Measurements from ENCODE around the gene MYL2. TPM values are rescaled to one million over a fixed set of nuclear protein-coding genes. Genes with fewer than 3 reads are reported as not detected.

MYL2 gene
- total RNA-seq, 1 experiment from 2014 or later, result 0.39 TPM

DNA sequence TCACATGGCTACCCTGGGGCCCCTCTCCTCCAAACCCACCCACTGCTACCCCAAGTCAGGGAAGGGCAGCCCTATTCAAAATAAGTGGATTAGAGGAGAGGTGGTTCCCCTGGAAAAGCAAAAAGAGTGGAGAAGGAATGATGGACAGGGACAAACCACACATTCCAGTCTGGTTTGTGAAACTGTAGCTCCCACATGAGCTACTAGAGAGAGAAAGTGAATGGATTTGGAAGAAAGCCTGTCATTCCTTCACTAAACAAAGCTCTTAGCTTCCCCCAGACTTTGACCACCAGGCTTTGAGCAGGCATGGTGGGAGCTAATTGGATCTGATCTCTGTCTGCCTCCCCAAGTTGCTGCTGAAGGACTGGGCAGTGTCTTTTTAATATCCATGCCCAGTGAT lies 45.6 kb downstream of the MYL2 start:
- H4K20me1 ChIP-seq (ENCODE audit: insufficient read depth), result no peaks in the 10 kb centered on the region
- H3K9ac ChIP-seq (ENCODE audit: low read length), result no peak overlapping the region
- BruUV-seq (replicated peaks), result no TSS peak
- intact Hi-C loops (cut with micrococcal nuclease), result no loop called here
- H3K27ac ChIP-seq (ENCODE audit: low read depth, low read length), result no peak overlapping the region
- H3K36me3 ChIP-seq (ENCODE audit: control insufficient read depth in 1 of 2, insufficient read depth in 2 of 2, low read length in 2 of 2), result no peaks in the 10 kb centered on the region
- no peaks in the 10 kb centered on the region for H3K79me2 ChIP-seq (ENCODE audit: insufficient read depth, low read length)
- DNase-seq (ENCODE audit: low read depth, low spot score) (no peak), ATAC-seq (no peak)
- TF ChIP-seq ZNF274 (IDR thresholded peaks at IDR 0.05; ENCODE audit: low read depth, low read length) (no peak), POLR2AphosphoS5 (IDR thresholded peaks at IDR 0.05; ENCODE audit: low read depth, low read length) (no peak), CBX3 (IDR thresholded peaks at IDR 0.05; ENCODE audit: low read depth) (no peak), SP1 (IDR thresholded peaks at IDR 0.05; ENCODE audit: low read depth) (no peak), SRF (IDR thresholded peaks at IDR 0.05; ENCODE audit: low read depth) (no peak), TCF7L2 (IDR thresholded peaks at IDR 0.05; ENCODE audit: borderline replicate concordance, extremely low read depth, insufficient read depth, insufficient read length) (no peak), CEBPB (IDR thresholded peaks at IDR 0.05; ENCODE audit: low read depth) (no peak)
- TF ChIP-seq, protein P1, sequence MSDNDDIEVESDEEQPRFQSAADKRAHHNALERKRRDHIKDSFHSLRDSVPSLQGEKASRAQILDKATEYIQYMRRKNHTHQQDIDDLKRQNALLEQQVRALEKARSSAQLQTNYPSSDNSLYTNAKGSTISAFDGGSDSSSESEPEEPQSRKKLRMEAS (IDR thresholded peaks at IDR 0.05), result no peak
- TF ChIP-seq, protein P2, sequence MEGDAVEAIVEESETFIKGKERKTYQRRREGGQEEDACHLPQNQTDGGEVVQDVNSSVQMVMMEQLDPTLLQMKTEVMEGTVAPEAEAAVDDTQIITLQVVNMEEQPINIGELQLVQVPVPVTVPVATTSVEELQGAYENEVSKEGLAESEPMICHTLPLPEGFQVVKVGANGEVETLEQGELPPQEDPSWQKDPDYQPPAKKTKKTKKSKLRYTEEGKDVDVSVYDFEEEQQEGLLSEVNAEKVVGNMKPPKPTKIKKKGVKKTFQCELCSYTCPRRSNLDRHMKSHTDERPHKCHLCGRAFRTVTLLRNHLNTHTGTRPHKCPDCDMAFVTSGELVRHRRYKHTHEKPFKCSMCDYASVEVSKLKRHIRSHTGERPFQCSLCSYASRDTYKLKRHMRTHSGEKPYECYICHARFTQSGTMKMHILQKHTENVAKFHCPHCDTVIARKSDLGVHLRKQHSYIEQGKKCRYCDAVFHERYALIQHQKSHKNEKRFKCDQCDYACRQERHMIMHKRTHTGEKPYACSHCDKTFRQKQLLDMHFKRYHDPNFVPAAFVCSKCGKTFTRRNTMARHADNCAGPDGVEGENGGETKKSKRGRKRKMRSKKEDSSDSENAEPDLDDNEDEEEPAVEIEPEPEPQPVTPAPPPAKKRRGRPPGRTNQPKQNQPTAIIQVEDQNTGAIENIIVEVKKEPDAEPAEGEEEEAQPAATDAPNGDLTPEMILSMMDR (IDR thresholded peaks at IDR 0.05 in 2 of 3, conservative IDR thresholded peaks at IDR 0.05 in 1 of 3; ENCODE audit: borderline replicate concordance in 1 of 3, insufficient read depth in 1 of 3, low read depth in 2 of 3, low read length in 2 of 3), result no peak
- H3K4me3 ChIP-seq (replicated peaks in 1 of 2; ENCODE audit: low read depth in 1 of 2, low read length in 2 of 2), result no peak overlapping the region
- H2AFZ ChIP-seq (ENCODE audit: low read depth, low read length, poor library complexity, severe bottlenecking), result no peak overlapping the region
- ChIA-PET CTCF (no interaction called here), POLR2A (no interaction called here), RAD21 (ENCODE audit: low non-redundant PET in 1 of 2, low total read pairs in 2 of 2, uncharacterized antibody in 2 of 2, unreplicated experiment in 2 of 2) (no interaction called here)
- H3K9me2 ChIP-seq (ENCODE audit: insufficient read depth), result no peaks in the 10 kb centered on the region
- no peaks in the 10 kb centered on the region for H3K4me1 ChIP-seq (ENCODE audit: control insufficient read depth in 1 of 2, insufficient read depth in 2 of 2, low read length in 2 of 2)
- H3K27me3 ChIP-seq (ENCODE audit: insufficient read depth, low read length), result no peaks in the 10 kb centered on the region
- H3K4me2 ChIP-seq (ENCODE audit: low read length), result no peak overlapping the region
- no peaks in the 10 kb centered on the region for H3K9me3 ChIP-seq (ENCODE audit: control insufficient read depth in 1 of 2, insufficient read depth in 1 of 2, low read depth in 1 of 2, low read length in 2 of 2)

DNA sequence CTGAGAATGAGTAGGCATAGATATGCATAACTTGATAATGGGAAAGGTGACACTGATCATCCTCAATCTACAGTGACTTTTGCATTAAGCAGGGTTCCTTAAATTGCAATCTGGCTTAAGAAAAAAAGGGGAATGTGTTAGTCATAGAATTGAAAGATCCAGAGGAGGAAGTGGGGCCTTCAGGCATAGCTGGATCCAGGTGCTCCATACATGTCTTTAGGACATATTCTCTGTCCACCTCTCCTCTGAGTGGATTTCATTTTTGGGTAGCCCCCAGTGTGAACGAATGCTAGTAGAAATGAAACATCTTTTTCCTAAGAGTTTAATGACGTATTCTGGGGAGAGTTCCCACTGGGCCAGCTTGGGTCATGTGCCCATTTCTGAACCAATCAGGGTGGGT lies 46.0 kb downstream of the MYL2 start:
- no peaks in the 10 kb centered on the region for H3K36me3 ChIP-seq (ENCODE audit: control insufficient read depth in 1 of 2, insufficient read depth in 2 of 2, low read length in 2 of 2)
- no peaks in the 10 kb centered on the region for H3K79me2 ChIP-seq (ENCODE audit: insufficient read depth, low read length)
- H3K9ac ChIP-seq (ENCODE audit: low read length), result no peak overlapping the region
- H3K4me2 ChIP-seq (ENCODE audit: low read length), result no peak overlapping the region
- ATAC-seq, result no peak
- no peak overlapping the region for H2AFZ ChIP-seq (ENCODE audit: low read depth, low read length, poor library complexity, severe bottlenecking)
- no peak overlapping the region for H3K4me3 ChIP-seq (replicated peaks in 1 of 2; ENCODE audit: low read depth in 1 of 2, low read length in 2 of 2)
- CTCF ChIA-PET, result no interaction called here
- no peak overlapping the region for H3K27ac ChIP-seq (ENCODE audit: low read depth, low read length)
- RAD21 ChIA-PET (ENCODE audit: low non-redundant PET in 1 of 2, low total read pairs in 2 of 2, uncharacterized antibody in 2 of 2, unreplicated experiment in 2 of 2), result no interaction called here
- intact Hi-C loops (cut with micrococcal nuclease), result no loop called here
- POLR2A ChIA-PET, result no interaction called here
- no TSS peak for BruUV-seq (replicated peaks)
- H3K9me2 ChIP-seq (ENCODE audit: insufficient read depth), result no peaks in the 10 kb centered on the region
- H3K4me1 ChIP-seq (ENCODE audit: control insufficient read depth in 1 of 2, insufficient read depth in 2 of 2, low read length in 2 of 2), result no peaks in the 10 kb centered on the region
- DNase-seq (ENCODE audit: low read depth, low spot score), result no peak
- H4K20me1 ChIP-seq (ENCODE audit: insufficient read depth), result no peaks in the 10 kb centered on the region
- no peaks in the 10 kb centered on the region for H3K27me3 ChIP-seq (ENCODE audit: insufficient read depth, low read length)
- no peaks in the 10 kb centered on the region for H3K9me3 ChIP-seq (ENCODE audit: control insufficient read depth in 1 of 2, insufficient read depth in 1 of 2, low read depth in 1 of 2, low read length in 2 of 2)
- TF ChIP-seq POLR2A (IDR thresholded peaks at IDR 0.05; ENCODE audit: borderline replicate concordance, extremely low read depth, insufficient read depth, insufficient read length) (no peak), EZH2phosphoT487 (IDR thresholded peaks at IDR 0.05; ENCODE audit: borderline replicate concordance) (no peak), FOSL1 (IDR thresholded peaks at IDR 0.05; ENCODE audit: low read depth) (no peak), POLR2AphosphoS5 (IDR thresholded peaks at IDR 0.05; ENCODE audit: low read depth, low read length) (no peak), SP1 (IDR thresholded peaks at IDR 0.05; ENCODE audit: low read depth) (no peak), RAD21 (IDR thresholded peaks at IDR 0.05; ENCODE audit: low read depth) (no peak), YY1 (IDR thresholded peaks at IDR 0.05; ENCODE audit: extremely low read depth, insufficient replicate concordance, low read depth, low read length) (no peak), ELF1 (IDR thresholded peaks at IDR 0.05; ENCODE audit: borderline replicate concordance, low read depth) (no peak), JUND (IDR thresholded peaks at IDR 0.05) (no peak), SIN3A (IDR thresholded peaks at IDR 0.05; ENCODE audit: low read depth) (no peak)
- TF ChIP-seq, protein P3, sequence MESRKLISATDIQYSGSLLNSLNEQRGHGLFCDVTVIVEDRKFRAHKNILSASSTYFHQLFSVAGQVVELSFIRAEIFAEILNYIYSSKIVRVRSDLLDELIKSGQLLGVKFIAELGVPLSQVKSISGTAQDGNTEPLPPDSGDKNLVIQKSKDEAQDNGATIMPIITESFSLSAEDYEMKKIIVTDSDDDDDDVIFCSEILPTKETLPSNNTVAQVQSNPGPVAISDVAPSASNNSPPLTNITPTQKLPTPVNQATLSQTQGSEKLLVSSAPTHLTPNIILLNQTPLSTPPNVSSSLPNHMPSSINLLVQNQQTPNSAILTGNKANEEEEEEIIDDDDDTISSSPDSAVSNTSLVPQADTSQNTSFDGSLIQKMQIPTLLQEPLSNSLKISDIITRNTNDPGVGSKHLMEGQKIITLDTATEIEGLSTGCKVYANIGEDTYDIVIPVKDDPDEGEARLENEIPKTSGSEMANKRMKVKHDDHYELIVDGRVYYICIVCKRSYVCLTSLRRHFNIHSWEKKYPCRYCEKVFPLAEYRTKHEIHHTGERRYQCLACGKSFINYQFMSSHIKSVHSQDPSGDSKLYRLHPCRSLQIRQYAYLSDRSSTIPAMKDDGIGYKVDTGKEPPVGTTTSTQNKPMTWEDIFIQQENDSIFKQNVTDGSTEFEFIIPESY (IDR thresholded peaks at IDR 0.05; ENCODE audit: extremely low read depth, insufficient replicate concordance, low read length), result no peak
- TF ChIP-seq, protein P1 (IDR thresholded peaks at IDR 0.05), result no peak
